ENCODE data around the gene PUM1.

GRCh38 chr1:31108861-31109260 is 43.3 kb upstream of the PUM1 start:
- TF ChIP-seq CTCF (IDR thresholded peaks at IDR 0.05), result no peak
- TF ChIP-seq POLR2A (IDR thresholded peaks at IDR 0.05), result no peak

Data from thyroid gland (tissue), 4 donors.